ENCODE results near the gene KLHDC1. TPM values are rescaled to one million over a fixed set of nuclear protein-coding genes. Genes with fewer than 3 reads are reported as not detected.
"Not testable (repeated sequence)": the region's sequence is repeated elsewhere in the genome, so short reads cannot be mapped to it uniquely, and the experiment has no call there.

The KLHDC1 gene, protein sequence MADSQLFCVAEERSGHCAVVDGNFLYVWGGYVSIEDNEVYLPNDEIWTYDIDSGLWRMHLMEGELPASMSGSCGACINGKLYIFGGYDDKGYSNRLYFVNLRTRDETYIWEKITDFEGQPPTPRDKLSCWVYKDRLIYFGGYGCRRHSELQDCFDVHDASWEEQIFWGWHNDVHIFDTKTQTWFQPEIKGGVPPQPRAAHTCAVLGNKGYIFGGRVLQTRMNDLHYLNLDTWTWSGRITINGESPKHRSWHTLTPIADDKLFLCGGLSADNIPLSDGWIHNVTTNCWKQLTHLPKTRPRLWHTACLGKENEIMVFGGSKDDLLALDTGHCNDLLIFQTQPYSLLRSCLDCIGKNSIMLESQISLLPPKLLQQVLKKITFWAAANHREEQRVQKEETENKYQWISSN
- total RNA-seq (3.1 TPM), polyA plus RNA-seq (1 to 10 TPM; 1.2 to 3.9 (median 1.6) TPM)

DNA sequence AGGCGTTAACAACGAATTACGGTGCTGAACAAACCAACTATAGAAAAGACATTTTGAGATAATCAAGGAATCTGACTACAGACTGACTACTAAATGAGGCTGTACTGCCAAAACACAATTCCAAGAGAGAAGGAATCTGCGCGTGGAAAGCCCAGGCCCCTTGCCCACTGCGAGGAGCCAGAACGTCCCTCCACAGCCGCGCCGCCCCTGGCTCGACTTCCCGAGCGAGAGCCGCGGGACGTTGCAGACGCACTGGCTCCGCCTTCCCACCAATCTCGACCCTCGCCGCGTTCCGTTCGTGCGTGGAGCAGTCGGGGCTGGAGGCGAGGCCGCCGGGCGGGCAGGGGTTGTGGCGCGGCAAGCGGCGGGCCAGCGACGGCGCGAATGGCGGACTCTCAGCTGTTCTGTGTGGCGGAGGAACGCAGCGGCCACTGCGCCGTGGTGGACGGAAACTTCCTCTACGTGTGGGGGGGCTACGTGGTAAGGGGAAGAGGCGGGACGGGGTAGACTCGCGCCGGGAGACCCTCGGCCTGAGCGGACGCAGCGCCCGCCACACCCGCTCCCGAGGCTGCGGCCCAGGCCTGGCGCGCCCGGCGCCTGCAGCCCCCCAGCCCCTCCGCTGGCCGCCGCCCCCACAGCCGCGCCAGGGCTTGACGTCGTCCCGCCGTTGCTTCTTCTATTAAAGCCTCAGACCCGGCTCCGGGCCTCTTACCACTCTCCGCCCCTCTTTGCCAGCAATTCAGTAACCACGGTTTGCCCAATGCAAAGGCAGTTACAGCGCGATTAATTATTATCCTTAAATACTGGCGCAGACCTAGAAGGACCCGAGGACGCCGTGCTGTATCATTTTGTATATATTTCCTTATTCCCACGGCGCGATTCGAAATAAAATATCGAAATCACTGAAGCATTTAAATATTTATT is at the start of gene KLHDC1:
Gene KLHDC1 (plus strand): TSS at position 310 of the 924 bp plus-strand sequence. CDS start 75 bp downstream, at position 385.
- ATAC-seq (ENCODE audit: low read depth in 2 of 2) (peak; percentile 84 to 87), DNase-seq (peak; percentile 71 to 84 (median 77))
- Histone ChIP-seq H3K36me3 (ENCODE audit: control insufficient read depth, insufficient read depth, low read length) (no peaks in the 10 kb centered on the region), H3K27me3 (ENCODE audit: control insufficient read depth, insufficient read depth, low read length) (no peaks in the 10 kb centered on the region), H3K9me3 (ENCODE audit: control insufficient read depth in 2 of 2, low read length in 2 of 2) (no peaks in the 10 kb centered on the region), H3K4me3 (ENCODE audit: low read depth, low read length) (peak within 1 kb of the TSS; percentile 93), H3K27ac (ENCODE audit: insufficient read depth, low read length, poor library complexity, severe bottlenecking) (peak within 1 kb of the TSS; percentile 68), H3K4me1 (ENCODE audit: control insufficient read depth, insufficient read depth, low read length, poor library complexity, severe bottlenecking) (peaks cover 12% of the 10 kb centered on the region)
- Mint-ChIP-seq H3K27ac (peak within 1 kb of the TSS; percentile 74 to 94 (median 84)), H3K4me3 (peak within 1 kb of the TSS; percentile 87 to 97 (median 92)), H3K27me3 (no peaks in the 10 kb centered on the region), H3K36me3 (no peaks in the 10 kb centered on the region), H3K9me3 (peaks cover 0 to 2% (median 0%) of the 10 kb centered on the region in 7 donors), H3K4me1 (peaks cover 16 to 45% (median 31%) of the 10 kb centered on the region in 4 donors)

DNA sequence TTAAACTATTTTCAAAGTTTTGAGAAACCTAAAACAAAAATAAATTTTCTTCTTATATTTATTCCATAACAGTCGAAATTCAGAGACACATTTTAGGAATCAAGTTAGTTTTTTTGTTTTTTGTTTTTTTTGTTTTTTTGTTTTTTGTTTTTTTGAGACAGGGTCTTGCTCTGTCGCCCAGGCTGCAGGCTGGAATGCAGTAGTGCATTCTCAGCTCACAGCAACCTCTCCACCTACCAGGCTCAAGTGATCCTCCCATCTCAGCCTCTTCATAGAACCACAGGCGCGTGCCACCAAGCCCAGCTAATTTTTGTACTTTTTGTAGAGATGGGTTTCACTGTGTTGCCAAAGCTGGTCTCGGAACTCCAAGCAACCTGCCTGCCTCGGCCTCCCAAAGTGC is 39.4 kb upstream of the KLHDC1 start:
- peaks cover 3% of the 10 kb centered on the region for H3K36me3 Mint-ChIP-seq
- no peaks in the 10 kb centered on the region for H3K9me3 Mint-ChIP-seq
- no peak overlapping the region for H3K27ac ChIP-seq (ENCODE audit: insufficient read depth, low read length, poor library complexity, severe bottlenecking)
- no peak overlapping the region for H3K4me3 Mint-ChIP-seq
- H3K4me3 ChIP-seq (ENCODE audit: low read depth, low read length): no peak overlapping the region
- ATAC-seq (ENCODE audit: low read depth in 2 of 2) (no peak), DNase-seq (no peak)
- H3K36me3 ChIP-seq (ENCODE audit: control insufficient read depth, insufficient read depth, low read length): no peaks in the 10 kb centered on the region
- H3K27me3 ChIP-seq (ENCODE audit: control insufficient read depth, insufficient read depth, low read length): no peaks in the 10 kb centered on the region
- H3K27ac Mint-ChIP-seq: no peak overlapping the region
- no peaks in the 10 kb centered on the region for H3K9me3 ChIP-seq (ENCODE audit: control insufficient read depth in 2 of 2, low read length in 2 of 2)
- H3K27me3 Mint-ChIP-seq: no peaks in the 10 kb centered on the region
- H3K4me1 Mint-ChIP-seq: peaks cover 0 to 6% (median 2%) of the 10 kb centered on the region in 4 donors
- no peaks in the 10 kb centered on the region for H3K4me1 ChIP-seq (ENCODE audit: control insufficient read depth, insufficient read depth, low read length, poor library complexity, severe bottlenecking)

DNA sequence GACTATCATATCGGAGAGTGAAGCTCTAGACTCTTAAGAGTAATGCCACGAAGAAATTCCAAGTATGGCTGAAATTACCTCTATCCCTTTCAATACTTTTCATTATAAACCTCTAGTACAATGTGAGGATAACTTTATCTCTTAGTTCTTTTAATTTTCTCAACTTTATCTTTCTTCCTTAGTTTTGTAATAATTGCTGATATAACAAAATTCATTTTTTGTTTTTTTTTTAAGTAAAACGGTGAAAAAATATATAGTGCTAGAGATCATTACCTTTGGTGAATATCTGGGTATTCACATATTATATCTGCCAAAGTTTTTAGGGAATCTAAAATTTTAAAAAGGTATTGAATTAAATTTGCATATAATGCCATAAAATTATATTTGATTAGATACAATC is 38.4 kb upstream of the KLHDC1 start:
- Mint-ChIP-seq H3K27ac (no peak overlapping the region), H3K4me3 (no peak overlapping the region), H3K4me1 (peaks cover 0 to 6% (median 2%) of the 10 kb centered on the region in 4 donors), H3K9me3 (no peaks in the 10 kb centered on the region), H3K36me3 (peaks cover 3% of the 10 kb centered on the region), H3K27me3 (no peaks in the 10 kb centered on the region)
- Histone ChIP-seq H3K27me3 (ENCODE audit: control insufficient read depth, insufficient read depth, low read length) (no peaks in the 10 kb centered on the region), H3K4me3 (ENCODE audit: low read depth, low read length) (no peak overlapping the region), H3K4me1 (ENCODE audit: control insufficient read depth, insufficient read depth, low read length, poor library complexity, severe bottlenecking) (no peaks in the 10 kb centered on the region), H3K36me3 (ENCODE audit: control insufficient read depth, insufficient read depth, low read length) (no peaks in the 10 kb centered on the region), H3K9me3 (ENCODE audit: control insufficient read depth in 2 of 2, low read length in 2 of 2) (no peaks in the 10 kb centered on the region), H3K27ac (ENCODE audit: insufficient read depth, low read length, poor library complexity, severe bottlenecking) (no peak overlapping the region)
- no peak for ATAC-seq (ENCODE audit: low read depth in 2 of 2)
- DNase-seq: no peak

DNA sequence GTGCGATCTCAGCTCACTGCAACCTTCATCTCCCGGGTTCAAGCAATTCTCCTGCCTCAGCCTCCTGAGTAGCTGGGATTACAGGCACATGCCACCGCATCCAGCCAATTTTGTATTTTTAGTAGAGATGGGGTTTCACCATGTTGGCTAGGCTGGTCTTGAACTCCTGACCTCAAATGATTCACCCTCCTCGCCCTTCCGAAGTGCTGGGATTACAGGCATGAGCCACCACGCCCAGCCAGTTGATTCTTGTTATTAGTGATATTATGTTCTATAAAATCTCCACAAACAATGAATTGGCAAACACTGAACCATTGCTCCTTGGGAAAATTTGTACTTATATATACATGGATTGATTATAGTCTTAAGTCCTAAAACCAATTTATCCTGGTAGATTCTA is 35.4 kb upstream of the KLHDC1 start:
- not testable (repeated sequence) for H3K9me3 ChIP-seq (ENCODE audit: control insufficient read depth in 2 of 2, low read length in 2 of 2); H3K4me3 Mint-ChIP-seq; H3K4me3 ChIP-seq (ENCODE audit: low read depth, low read length); H3K4me1 ChIP-seq (ENCODE audit: control insufficient read depth, insufficient read depth, low read length, poor library complexity, severe bottlenecking); H3K36me3 Mint-ChIP-seq; H3K36me3 ChIP-seq (ENCODE audit: control insufficient read depth, insufficient read depth, low read length); H3K27ac ChIP-seq (ENCODE audit: insufficient read depth, low read length, poor library complexity, severe bottlenecking); H3K27me3 ChIP-seq (ENCODE audit: control insufficient read depth, insufficient read depth, low read length); H3K27me3 Mint-ChIP-seq; H3K4me1 Mint-ChIP-seq; ATAC-seq (ENCODE audit: low read depth in 2 of 2); DNase-seq; H3K9me3 Mint-ChIP-seq
- H3K27ac Mint-ChIP-seq: peak overlapping the region in 2 of 3 donors; percentile 31 to 76

DNA sequence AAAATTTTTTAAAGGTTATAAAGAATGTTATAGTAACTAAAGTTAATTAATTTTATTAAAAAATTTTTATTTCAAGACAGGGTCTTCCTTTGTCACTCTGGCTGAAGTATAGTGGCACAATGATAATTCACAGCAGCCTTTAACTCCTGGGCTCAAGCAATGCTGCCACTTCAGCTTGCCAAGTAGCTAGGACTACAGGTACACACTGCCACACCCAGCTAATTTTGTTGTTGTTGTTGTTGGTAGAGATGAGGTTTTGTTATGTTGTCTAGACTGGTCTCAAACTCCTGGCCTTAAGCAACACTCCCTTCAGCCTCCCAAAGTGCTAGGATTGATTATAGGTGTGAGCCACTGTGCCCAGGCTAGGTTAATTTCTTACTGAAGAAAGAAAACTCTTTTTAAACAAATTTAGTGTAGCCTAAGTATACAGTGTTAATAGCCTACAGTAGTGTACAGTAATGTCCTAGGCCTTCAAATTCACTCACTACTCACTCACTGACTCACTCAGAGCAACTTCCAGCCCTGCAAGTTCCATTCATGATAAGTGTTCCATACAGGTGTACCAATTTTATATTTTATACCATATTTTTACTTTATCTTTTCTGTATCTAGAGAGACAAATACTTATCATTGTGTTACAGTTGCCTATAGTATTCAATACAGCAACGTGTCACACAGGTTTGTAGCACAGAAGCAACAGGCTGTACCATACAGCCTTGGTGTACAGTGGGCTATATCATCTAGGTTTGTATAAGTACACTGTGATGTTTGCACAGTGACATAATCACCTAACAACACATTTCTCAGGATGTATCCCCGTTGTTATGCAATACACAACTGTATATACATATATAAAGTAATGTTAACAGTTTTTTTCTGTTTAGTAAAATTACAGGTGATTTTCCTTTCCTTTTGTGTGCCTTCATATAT is 33.1 kb upstream of the KLHDC1 start:
- H3K4me3 Mint-ChIP-seq: no peak overlapping the region
- no peak overlapping the region for H3K27ac ChIP-seq (ENCODE audit: insufficient read depth, low read length, poor library complexity, severe bottlenecking)
- H3K4me1 ChIP-seq (ENCODE audit: control insufficient read depth, insufficient read depth, low read length, poor library complexity, severe bottlenecking): no peaks in the 10 kb centered on the region
- no peaks in the 10 kb centered on the region for H3K27me3 Mint-ChIP-seq
- no peak for ATAC-seq (ENCODE audit: low read depth in 2 of 2)
- H3K36me3 Mint-ChIP-seq: peaks cover 4% of the 10 kb centered on the region
- no peak overlapping the region for H3K4me3 ChIP-seq (ENCODE audit: low read depth, low read length)
- H3K27ac Mint-ChIP-seq: no peak overlapping the region
- no peaks in the 10 kb centered on the region for H3K9me3 ChIP-seq (ENCODE audit: control insufficient read depth in 2 of 2, low read length in 2 of 2)
- no peaks in the 10 kb centered on the region for H3K27me3 ChIP-seq (ENCODE audit: control insufficient read depth, insufficient read depth, low read length)
- no peak for DNase-seq
- H3K9me3 Mint-ChIP-seq: no peaks in the 10 kb centered on the region
- peaks cover 0 to 4% (median 0%) of the 10 kb centered on the region in 4 donors for H3K4me1 Mint-ChIP-seq
- H3K36me3 ChIP-seq (ENCODE audit: control insufficient read depth, insufficient read depth, low read length): no peaks in the 10 kb centered on the region

DNA sequence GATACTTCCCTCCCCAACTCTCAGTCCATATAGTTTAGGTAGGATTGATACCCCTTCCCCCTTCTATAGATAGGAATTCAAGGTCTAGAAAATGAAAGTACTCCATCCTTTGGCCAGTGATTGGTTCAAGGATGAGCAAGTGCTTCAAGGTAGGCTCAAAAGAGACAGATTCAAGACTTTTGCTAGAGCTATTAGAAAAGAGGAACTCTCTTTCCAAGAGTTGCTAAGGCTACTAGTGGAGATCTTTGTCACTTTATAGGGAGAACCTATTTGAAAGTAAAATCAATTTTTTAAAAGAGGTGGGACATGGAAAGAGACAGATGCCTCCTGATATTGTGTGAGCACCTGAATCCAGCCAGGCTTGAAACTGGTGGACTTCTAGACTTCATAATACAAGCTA is 22.4 kb upstream of the KLHDC1 start:
- Mint-ChIP-seq H3K27ac (peak overlapping the region in 1 of 3 donors; percentile 38), H3K4me3 (no peak overlapping the region), H3K9me3 (peaks cover 0 to 1% (median 0%) of the 10 kb centered on the region in 7 donors), H3K27me3 (peaks cover 4% of the 10 kb centered on the region), H3K36me3 (peaks cover 17% of the 10 kb centered on the region), H3K4me1 (no peaks in the 10 kb centered on the region)
- no peaks in the 10 kb centered on the region for H3K36me3 ChIP-seq (ENCODE audit: control insufficient read depth, insufficient read depth, low read length)
- H3K4me1 ChIP-seq (ENCODE audit: control insufficient read depth, insufficient read depth, low read length, poor library complexity, severe bottlenecking): no peaks in the 10 kb centered on the region
- H3K27me3 ChIP-seq (ENCODE audit: control insufficient read depth, insufficient read depth, low read length): no peaks in the 10 kb centered on the region
- no peak for DNase-seq
- no peak overlapping the region for H3K4me3 ChIP-seq (ENCODE audit: low read depth, low read length)
- H3K9me3 ChIP-seq (ENCODE audit: control insufficient read depth in 2 of 2, low read length in 2 of 2): no peaks in the 10 kb centered on the region
- no peak overlapping the region for H3K27ac ChIP-seq (ENCODE audit: insufficient read depth, low read length, poor library complexity, severe bottlenecking)
- ATAC-seq (ENCODE audit: low read depth in 2 of 2): no peak

DNA sequence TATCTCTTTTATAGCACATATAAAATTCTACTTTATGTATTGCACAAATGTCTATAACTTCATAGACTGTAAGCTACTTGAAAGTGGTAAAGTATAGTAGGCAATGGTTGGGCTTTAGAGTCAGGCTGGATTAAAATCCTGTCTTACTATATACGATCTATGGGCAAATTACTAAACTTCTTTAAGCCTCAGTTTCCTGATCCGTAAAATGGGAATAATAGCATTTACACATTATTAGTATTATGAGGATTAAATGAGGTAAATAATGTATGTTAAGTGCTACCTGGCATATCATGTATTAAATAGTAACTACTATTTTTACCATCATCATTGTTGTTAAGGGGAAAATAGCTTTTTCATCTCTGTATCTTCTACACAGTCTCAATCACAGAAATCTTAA is 19.3 kb upstream of the KLHDC1 start:
- ATAC-seq (ENCODE audit: low read depth in 2 of 2) (no peak), DNase-seq (no peak)
- H3K27me3 ChIP-seq (ENCODE audit: control insufficient read depth, insufficient read depth, low read length): no peaks in the 10 kb centered on the region
- H3K4me3 ChIP-seq (ENCODE audit: low read depth, low read length): no peak overlapping the region
- H3K9me3 ChIP-seq (ENCODE audit: control insufficient read depth in 2 of 2, low read length in 2 of 2): no peaks in the 10 kb centered on the region
- no peaks in the 10 kb centered on the region for H3K4me1 ChIP-seq (ENCODE audit: control insufficient read depth, insufficient read depth, low read length, poor library complexity, severe bottlenecking)
- Mint-ChIP-seq H3K4me3 (no peak overlapping the region), H3K4me1 (no peaks in the 10 kb centered on the region), H3K27me3 (peaks cover 4% of the 10 kb centered on the region), H3K27ac (no peak overlapping the region), H3K36me3 (peaks cover 17% of the 10 kb centered on the region), H3K9me3 (peaks cover 0 to 1% (median 0%) of the 10 kb centered on the region in 7 donors)
- no peak overlapping the region for H3K27ac ChIP-seq (ENCODE audit: insufficient read depth, low read length, poor library complexity, severe bottlenecking)
- no peaks in the 10 kb centered on the region for H3K36me3 ChIP-seq (ENCODE audit: control insufficient read depth, insufficient read depth, low read length)

All from CD4-positive, CD25-positive, alpha-beta regulatory T cell (primary cell).